Right kidney (tissue), 1 donor: ENCODE data around the gene ABT1.

Source experiments
- DNase-seq: peaks from one replicate; pipeline ENCODE4 v3.0.0-alpha.2; 2016

Gene ABT1

GRCh38 chr6:26570027-26570809 is 26.5 kb upstream of the ABT1 start:
- no peak for DNase-seq

GRCh38 chr6:26571592-26572296 is 25.0 kb upstream of the ABT1 start:
- no peak for DNase-seq

- no peak for DNase-seq
Measured at GRCh38 chr6:26575494-26575939, 21.2 kb upstream of the ABT1 start.

- no peak for DNase-seq
Measured at GRCh38 chr6:26576407-26576843, 20.3 kb upstream of the ABT1 start.

GRCh38 chr6:26576929-26577719 is 19.6 kb upstream of the ABT1 start:
- DNase-seq: no peak

- DNase-seq: no peak
Measured at GRCh38 chr6:26577720-26578072, 19.1 kb upstream of the ABT1 start.

GRCh38 chr6:26578279-26578678 is 18.5 kb upstream of the ABT1 start:
- DNase-seq: no peak

GRCh38 chr6:26578741-26579140 is 18.0 kb upstream of the ABT1 start:
- DNase-seq: no peak

- DNase-seq: no peak
Measured at GRCh38 chr6:26581164-26581915, 15.4 kb upstream of the ABT1 start.

GRCh38 chr6:26588965-26589364 is 7.8 kb upstream of the ABT1 start:
- DNase-seq: no peak

GRCh38 chr6:26592649-26593048 is 4.1 kb upstream of the ABT1 start:
- DNase-seq: no peak

- no peak for DNase-seq
Measured at GRCh38 chr6:26593278-26594130, 3.2 kb upstream of the ABT1 start.

GRCh38 chr6:26594131-26594498 is 2.6 kb upstream of the ABT1 start:
- DNase-seq: no peak

GRCh38 chr6:26594730-26595632 is 1.8 kb upstream of the ABT1 start:
- DNase-seq: no peak

- DNase-seq: peak; percentile 90
Measured at GRCh38 chr6:26595669-26596269, 984 bp upstream of the ABT1 start.

- no peak for DNase-seq
Measured at GRCh38 chr6:26597389-26597766, 625 bp downstream of the ABT1 start.

- no peak for DNase-seq
Measured at GRCh38 chr6:26597821-26598220, 1.1 kb downstream of the ABT1 start.

- no peak for DNase-seq
Measured at GRCh38 chr6:26598267-26598666, 1.5 kb downstream of the ABT1 start.

- DNase-seq: no peak
Measured at GRCh38 chr6:26599134-26599533, 2.4 kb downstream of the ABT1 start.

GRCh38 chr6:26599591-26599990 is 2.8 kb downstream of the ABT1 start:
- no peak for DNase-seq
